ENCODE measurements around the gene PARD3. TPM values are rescaled to one million over a fixed set of nuclear protein-coding genes. Genes with fewer than 3 reads are reported as not detected.
"Not testable (repeated sequence)": the region's sequence is repeated elsewhere in the genome, so short reads cannot be mapped to it uniquely, and the experiment has no call there.

The PARD3 gene
- total RNA-seq, 1 donor from 2014 or later: 72.5 TPM

GRCh38 chr10:34797155-34797554 lies 17.9 kb downstream of the PARD3 start:
- no peak for DNase-seq

DNA sequence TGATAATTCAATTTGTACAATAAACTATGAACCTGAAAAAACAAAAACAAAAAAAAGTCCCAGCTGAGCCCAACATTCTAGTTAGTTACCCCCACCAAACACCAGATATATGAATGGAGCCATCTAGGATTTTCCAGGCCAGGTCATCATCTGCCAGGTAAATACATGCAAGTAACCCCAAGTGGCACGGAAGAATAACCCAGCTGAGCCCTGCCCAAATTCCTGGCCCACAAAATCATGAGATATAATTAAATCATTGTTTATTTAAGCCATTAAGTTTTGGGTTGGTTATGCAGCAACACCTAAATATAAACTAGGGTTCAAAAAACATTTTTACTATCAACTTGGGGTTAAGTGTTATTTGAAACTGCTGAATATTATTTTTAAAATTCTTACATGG lies 19.0 kb downstream of the PARD3 start:
- DNase-seq: no peak

DNA sequence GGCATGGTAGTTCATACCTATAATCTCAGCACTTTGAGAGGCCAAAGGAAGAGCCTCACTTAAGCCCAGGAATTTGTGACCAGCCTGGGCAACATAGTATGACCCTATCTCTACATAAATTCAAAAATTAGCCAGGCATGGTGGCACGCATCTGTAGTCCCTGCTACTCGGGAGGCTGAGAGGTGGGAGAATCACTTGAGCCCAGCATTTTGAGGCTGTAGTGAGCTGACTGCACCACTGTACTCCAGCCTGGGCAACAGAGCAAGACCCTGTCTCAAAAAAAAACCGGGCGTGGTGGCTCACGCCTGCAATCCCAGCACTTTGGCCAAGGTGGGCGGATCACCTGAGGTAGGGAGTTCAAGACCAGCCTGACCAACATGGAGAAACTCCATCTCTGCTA lies 19.8 kb downstream of the PARD3 start:
- DNase-seq: no peak

DNA sequence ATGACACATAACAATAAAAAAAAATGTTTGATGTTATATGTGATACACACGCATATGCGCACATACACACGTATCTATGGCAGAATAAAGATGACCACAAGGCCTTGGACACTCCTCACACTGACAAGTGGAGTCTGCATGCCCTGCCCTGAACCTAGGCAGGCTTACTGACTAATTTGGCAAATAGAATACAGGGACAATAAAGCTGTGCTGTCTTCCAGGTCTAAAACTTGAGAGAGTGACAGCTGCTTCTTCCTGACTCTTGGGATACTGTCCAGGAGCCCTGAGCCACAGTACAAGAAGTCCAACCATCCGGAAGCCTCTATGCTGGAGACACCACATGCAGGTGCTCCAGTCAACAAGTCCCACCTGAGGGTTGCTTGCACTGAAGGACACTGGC lies 20.3 kb downstream of the PARD3 start:
- no peak for DNase-seq

DNA sequence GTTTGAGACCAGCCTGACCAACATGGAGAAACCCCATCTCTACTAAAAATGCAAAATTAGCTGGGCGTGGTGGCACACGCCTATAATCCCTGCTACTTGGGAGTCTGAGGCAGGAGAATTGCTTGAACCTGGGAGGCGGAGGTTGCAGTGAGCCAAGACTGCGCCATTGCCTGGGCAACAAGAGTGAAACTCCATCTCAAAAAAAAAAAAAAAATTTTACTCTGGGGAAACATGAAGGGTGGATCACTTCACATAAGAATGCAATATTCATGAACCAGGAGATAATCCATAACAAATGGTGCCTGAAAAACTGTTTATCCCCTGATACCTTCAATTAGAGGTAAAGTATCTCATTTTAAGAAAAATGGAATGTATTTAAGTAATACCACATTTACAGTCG lies 21.5 kb downstream of the PARD3 start:
- not testable (repeated sequence) for DNase-seq

DNA sequence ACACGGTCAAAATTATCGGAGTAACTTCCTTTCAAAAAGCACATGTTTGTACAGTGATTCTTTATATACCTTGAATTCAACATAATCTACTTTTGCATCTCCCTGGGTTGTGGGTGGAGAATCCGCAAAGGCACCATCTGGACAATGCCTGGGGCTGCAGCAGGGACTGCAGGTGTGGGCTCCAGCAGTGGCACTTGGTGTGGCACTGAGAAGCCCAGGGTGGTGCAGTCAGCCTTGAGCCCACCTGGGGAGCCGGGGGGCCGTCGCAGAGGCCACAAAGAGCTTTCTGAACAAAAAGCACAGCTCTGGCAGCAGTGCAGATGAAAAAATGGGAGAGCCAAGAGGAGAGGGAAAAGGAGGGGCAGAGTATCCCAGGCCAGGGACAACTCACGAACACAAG lies 22.2 kb downstream of the PARD3 start:
- no peak for DNase-seq

- DNase-seq: no peak
These were observed 23.1 kb downstream of the PARD3 start for GRCh38 chr10:34791947-34792346.

- no peak for DNase-seq
These were observed 23.9 kb downstream of the PARD3 start for GRCh38 chr10:34791228-34791627.

GRCh38 chr10:34789966-34790506 lies 25.1 kb downstream of the PARD3 start:
- DNase-seq: peak; percentile 18

DNA sequence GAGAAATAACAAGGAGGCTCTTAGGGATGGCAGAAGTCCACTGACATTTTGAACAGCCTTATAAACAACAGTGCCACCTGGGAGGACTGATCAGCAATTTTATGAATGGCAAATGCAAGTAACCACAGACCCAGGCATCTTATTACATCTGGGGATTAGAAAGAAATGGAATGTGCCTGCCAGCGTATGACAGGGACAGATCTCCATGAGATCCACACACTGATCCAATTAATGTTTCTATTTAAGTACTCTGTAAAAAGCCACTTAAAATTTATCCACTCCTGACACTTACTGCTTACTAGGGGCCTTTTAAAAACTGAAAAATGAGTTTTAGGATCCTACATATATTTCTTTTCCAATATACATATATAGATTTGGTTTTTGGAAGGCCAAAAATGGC lies 28.6 kb downstream of the PARD3 start:
- DNase-seq: peak; percentile 75

DNA sequence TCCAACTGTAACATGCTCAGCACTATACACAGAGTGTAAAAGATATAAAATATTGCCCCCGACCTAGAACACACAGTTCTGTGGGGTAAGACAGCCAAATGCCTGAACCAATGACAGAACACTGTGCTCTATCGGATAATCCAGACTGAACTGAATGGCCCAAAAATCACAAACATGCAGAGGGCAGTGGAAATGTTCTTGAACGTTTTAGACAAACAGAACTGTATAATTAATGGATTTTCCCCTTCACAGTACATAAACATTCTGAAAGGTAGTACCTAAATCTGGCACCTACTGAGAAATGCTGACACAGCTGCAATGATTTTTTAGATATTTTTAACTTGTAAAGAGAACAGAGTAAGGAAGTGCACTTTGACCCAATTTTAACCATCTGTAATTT lies 33.4 kb downstream of the PARD3 start:
- no peak for DNase-seq

DNA sequence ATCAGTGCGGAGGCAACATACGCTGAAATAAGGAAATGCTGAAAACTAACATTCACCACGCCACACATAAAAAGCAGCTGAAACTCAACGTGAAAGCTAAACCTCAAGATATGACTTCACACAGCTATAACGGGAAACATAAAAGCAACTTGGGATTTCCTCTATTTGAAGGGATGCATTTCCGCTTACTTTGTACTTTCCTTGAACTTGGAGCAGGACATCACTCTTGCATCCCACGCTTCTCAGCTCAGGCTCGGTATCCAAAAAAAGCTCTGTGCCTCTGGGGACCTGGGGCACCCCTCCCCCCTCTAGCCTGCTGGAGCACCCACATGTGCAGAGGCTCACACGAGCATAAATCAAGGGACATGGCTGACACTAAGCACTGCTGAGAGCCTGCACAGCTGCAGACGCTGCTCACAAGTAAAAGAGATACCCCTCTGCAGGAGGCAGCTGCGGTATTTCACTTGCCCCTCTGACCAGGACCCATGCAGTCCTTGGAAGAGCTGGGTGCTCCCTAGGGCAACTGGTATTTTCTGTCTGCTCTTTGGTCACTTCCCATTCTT lies 34.2 kb downstream of the PARD3 start:
- DNase-seq: peak; percentile 90

DNA sequence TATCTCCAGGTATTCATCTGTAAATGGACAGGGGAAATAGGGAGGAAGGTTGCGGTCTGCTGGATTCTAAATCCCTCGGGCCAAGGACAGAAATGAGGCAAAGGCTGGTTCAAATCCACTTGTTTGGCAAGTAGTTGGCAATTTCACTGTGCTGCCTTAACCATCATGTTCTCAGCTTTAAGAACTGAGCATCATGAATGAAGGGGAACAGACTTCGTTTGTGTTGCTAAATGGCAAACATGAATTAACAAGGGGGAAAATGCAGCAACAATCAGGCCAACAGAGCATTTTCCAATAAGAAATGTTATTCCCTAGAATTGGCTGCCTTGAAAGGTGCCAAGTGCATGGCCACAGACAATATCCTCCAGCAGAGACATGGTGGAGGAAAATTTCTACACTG lies 36.9 kb downstream of the PARD3 start:
- no peak for DNase-seq

GRCh38 chr10:34776090-34776690 lies 38.9 kb downstream of the PARD3 start:
- no peak for DNase-seq

DNA sequence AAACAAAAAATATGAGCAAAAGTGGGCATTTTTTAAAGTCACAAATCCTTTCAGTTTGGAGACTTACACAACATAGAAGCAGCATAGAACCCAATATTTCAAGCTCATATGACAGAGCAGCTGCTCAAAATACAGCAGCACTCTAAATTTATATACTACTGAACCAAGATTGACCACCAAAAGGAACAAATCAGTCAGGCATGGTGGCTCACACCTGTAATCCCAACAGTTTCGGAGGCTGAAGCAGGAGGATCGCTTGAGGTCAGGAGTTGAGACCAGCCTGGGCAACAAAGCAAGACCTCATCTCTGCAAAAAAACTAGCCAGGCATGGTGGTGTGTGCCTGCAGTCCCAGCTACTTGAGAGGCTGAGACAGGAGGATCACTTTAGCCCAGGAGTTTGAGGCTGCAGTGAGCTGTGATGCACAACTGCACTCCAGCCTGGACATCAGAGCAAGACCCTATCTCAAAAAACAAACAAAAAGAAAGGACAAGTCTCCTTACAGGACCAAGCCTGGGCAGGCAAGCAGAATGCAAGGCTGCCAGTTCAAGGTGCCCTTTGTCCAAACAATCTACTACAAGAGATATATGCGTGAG lies 40.0 kb downstream of the PARD3 start:
- DNase-seq: no peak

DNA sequence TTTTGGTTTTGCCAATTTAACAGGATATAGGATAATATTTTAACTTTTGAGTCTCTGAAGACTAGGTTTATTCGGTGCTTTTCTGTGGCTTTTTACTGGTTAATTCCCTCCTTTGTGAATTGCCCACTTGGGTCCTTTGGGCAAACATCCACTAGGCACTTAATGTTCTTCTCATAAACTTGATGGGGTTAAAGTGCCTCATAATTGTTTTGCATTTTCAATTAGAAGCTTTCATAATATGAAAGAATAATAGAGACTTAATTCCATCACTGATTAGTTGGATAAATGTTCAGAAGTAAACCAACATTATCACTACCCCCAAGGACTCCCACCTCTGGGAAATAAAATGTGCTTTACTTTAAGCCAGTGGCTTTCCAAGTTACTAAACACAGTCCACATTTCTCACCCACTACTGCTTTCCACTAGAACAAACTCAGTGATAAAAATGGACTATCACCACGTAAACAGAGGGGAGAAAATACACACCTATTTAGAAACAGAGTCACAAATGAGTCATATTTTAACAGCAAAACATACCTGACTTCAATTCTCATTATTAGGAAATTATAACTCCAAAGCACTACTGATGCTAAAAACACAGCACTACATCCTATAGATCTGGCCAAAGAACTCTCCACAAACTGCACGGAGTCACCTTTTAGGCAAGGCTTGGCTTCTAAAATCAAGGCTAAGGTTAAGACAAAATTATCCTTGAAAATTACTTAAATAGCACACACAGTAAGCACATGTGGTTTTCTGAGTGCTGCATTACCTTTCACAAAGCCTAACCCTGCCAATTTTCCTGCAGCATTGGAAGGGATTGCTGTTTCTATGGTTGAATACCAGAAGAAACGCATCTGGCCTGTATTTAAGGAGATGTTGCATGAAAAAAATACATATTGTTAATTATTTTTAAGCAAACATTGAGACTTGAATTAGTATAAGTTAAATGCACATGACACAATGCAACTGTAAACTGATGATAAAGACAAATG lies 41.2 kb downstream of the PARD3 start:
- no peak for DNase-seq

GRCh38 chr10:34771525-34771924 lies 43.6 kb downstream of the PARD3 start:
- no peak for DNase-seq

DNA sequence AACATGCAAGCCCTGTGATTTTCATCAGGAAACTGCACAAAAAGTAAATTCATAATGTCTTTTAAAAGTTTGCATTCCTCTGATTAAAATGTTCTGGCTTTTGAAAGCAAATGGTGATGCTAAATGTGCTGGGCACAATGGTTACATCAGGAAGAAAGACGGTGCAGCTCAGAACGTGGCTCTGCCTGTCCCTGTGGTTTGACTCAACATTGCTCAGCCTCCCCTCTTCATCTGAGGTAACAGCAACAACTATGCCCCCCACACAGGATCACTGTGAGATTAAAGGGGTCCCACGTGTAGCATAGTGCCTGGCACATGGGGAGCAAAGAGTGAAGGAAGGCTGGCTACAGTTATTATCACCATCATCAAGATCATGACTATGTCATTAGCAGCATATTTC lies 44.0 kb downstream of the PARD3 start:
- no peak for DNase-seq

GRCh38 chr10:34769899-34770298 lies 45.2 kb downstream of the PARD3 start:
- no peak for DNase-seq

- no peak for DNase-seq
These were observed 46.1 kb downstream of the PARD3 start for GRCh38 chr10:34768972-34769330.

DNA sequence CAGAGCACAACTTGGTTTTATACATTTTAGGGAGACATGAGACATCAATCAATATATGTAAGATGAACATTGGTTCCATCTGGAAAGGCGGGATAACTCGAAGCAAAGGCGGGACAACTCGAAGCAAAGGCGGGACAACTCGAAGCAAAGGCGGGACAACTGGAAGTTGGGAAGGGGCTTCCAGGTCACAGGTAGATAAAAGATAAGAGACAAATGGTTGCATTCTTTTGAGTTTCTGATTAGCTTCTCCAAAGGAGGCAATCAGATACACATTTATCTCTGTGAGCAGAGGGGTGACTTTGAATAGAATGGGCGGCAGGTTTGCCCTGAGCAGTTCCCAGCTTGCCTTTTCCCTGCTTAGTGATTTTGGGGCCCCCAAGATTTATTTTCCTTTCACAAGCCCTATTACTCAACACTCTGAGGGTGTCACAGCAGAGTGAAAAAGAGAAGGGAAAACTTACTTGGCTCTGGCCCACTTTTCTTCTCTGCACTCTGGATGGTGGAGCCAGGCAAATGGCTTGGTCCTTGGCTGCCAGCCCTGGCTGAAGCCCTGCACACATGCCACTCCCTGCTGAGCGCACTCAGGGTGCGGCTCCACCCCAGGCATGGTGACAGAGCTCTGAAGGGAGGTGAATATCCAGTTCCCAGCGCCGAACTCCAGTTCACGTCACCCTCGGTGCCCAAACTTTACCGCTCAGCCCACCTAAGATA lies 46.7 kb downstream of the PARD3 start:
- peak; percentile 12 for DNase-seq

Measured in skin of body (tissue), 2 donors.